Measurements from ENCODE around the gene RFX8. TPM values are rescaled to one million over a fixed set of nuclear protein-coding genes. Genes with fewer than 3 reads are reported as not detected.

The RFX8 gene
- total and polyA plus RNA-seq, 9 of the 15 experiments (the other 6 are each of a cell fraction or from before 2014, with no cell fraction given): not detected

DNA sequence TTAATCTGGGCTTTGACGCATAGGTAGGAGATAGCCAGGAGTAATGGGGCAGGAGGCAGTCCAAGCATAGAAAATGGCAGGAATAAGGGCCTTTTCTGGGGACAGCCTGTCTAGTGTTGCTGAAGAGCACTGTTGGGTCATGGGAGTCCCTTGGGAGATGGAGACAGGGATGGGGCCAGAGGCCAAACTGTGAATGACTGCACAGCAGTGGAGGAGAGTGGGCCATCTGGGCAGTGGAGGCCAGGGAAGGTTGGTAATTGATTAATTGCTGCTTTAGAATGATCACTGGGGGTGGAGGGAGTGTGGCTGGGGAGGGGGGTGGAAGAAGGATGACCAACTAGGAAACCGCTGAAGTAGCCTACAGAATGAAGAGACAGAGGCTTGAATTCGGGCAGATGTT, 59.0 kb downstream of the RFX8 start:
- WGBS (ENCODE audit: insufficient coverage, low coverage, missing lambda C conversion rate): 0% methylated on average over 3 of the region's 3 CpGs
- Histone ChIP-seq H3K9me3 (replicated peaks; ENCODE audit: control insufficient read depth, insufficient read depth, low read depth, low read length) (0 out of 2 replicates have a peak, but pooled peaks cover 2% of the 10 kb centered on the region), H4K20me1 (replicated peaks; ENCODE audit: control insufficient read depth, insufficient read depth, low read length) (0 out of 2 replicates have a peak, but pooled peaks cover 2% of the 10 kb centered on the region), H3K4me2 (ENCODE audit: insufficient read depth, low read length) (no peak overlapping the region), H3K79me2 (ENCODE audit: control insufficient read depth, insufficient read depth, low read length) (no peaks in the 10 kb centered on the region), H3K27me3 (ENCODE audit: control insufficient read depth in 2 of 2, insufficient read depth in 2 of 2, low read length in 2 of 2) (peaks cover 4 to 60% of the 10 kb centered on the region in 2 experiments; a peak in 3 of 5 replicates), H3K4me3 (no peak overlapping the region), H3K9ac (ENCODE audit: insufficient read depth in 1 of 2, low read depth in 2 of 2, low read length in 2 of 2) (no peak overlapping the region), H3K4me1 (replicated peaks in 1 of 2; ENCODE audit: control insufficient read depth in 2 of 2, insufficient read depth in 2 of 2, low read length in 2 of 2) (no peaks in the 10 kb centered on the region), H3K27ac (ENCODE audit: extremely low read depth, low read depth, low read length) (no peak overlapping the region), H3K9me1 (ENCODE audit: control insufficient read depth, insufficient read depth, low read length) (no peaks in the 10 kb centered on the region), H3K36me3 (ENCODE audit: control insufficient read depth, insufficient read depth, low read length) (no peaks in the 10 kb centered on the region), H2AFZ (ENCODE audit: low read depth, low read length) (no peak overlapping the region)
- ChIA-PET POLR2A (interaction anchor here (1.5 kb wide), 1 partner anchor 11 kb away, joined by 4 read pairs; no protein-coding TSS in a partner anchor), CTCF (ENCODE audit: low intra/inter-chr PET ratio) (no interaction called here)
- FAIRE-seq (no peak), DNase-seq (ENCODE audit: extremely low read depth in 1 of 4, low spot score in 3 of 4) (no peak), ATAC-seq (no peak)
- in situ Hi-C loops (cut with MboI) (loop anchor here (10.0 kb wide), 1 partner anchor 409 kb away; no protein-coding TSS in a partner anchor), intact Hi-C loops (cut with micrococcal nuclease) (loop anchor here (5.0 to 10.0 kb wide), 3 partner anchors 74 to 569 kb away; no protein-coding TSS in a partner anchor)
- no peak for TF ChIP-seq ZNF12 (CRISPR knock-in tag; IDR thresholded peaks at IDR 0.05)
- no peak for TF ChIP-seq STAT5A (IDR thresholded peaks at IDR 0.05; ENCODE audit: borderline replicate concordance, low read length)
- no peak for TF ChIP-seq ZBTB8A (IDR thresholded peaks at IDR 0.05; ENCODE audit: partially characterized antibody)
- no peak for TF ChIP-seq FOS (IDR thresholded peaks at IDR 0.05; ENCODE audit: extremely low read depth, insufficient read length)
- no peak for TF ChIP-seq NEUROD1 (IDR thresholded peaks at IDR 0.05; ENCODE audit: borderline replicate concordance, low read depth, low read length, partially characterized antibody)
- TF ChIP-seq ELF4 (CRISPR knock-in tag; IDR thresholded peaks at IDR 0.05): no peak
- TF ChIP-seq LCOR (CRISPR knock-in tag; IDR thresholded peaks at IDR 0.05): no peak
- no TSS peak for BruUV-seq (replicated peaks)

Measured in K562 (cell line).